Ascending aorta (tissue), 2 donors: ENCODE results near the gene SRD5A1. TPM values are rescaled to one million over a fixed set of nuclear protein-coding genes. Genes with fewer than 3 reads are reported as not detected.
A peak's percentile ranks its signal among the peaks of the same experiment; 100 is the strongest.

Experiments used
- DNase-seq, 2 donors: peaks; one replicate each; pipeline ENCODE4 v3.0.0-alpha.2; 2019; ENCODE audit warnings: low spot score in 2 of 2
- H3K27ac ChIP-seq, 2 donors: fragments of 200-600 bp; sonication (generic); one replicate each; pipeline ENCODE4 v1.5.1; 2016 to 2017; ENCODE audit warnings: mild to moderate bottlenecking in 1 of 2
- H3K27me3 ChIP-seq: fragments of 200-600 bp; sonication (generic); one replicate; pipeline ENCODE4 v1.5.1; 2017
- H3K36me3 ChIP-seq, 2 donors: fragments of 200-600 bp; sonication (generic); one replicate each; pipeline ENCODE4 v1.5.1; 2016
- H3K4me1 ChIP-seq, 2 donors: fragments of 200-600 bp; sonication (generic); one replicate each; pipeline ENCODE4 v1.5.1; 2016 to 2017; ENCODE audit warnings: mild to moderate bottlenecking in 1 of 2
- H3K4me3 ChIP-seq, 2 donors: fragments of 200-600 bp; sonication (generic); one replicate each; pipeline ENCODE4 v1.5.1; 2016 to 2017; ENCODE audit warnings: mild to moderate bottlenecking in 1 of 2
- H3K9me3 ChIP-seq, 2 donors: fragments of 200-600 bp; sonication (generic); one replicate each; pipeline ENCODE4 v1.5.1; 2016
- CTCF ChIP-seq, 3 experiments: fragments of 200-600 bp in 2 of 3; fragments of 450-650 bp in 1 of 3; sonication (generic) in 2 of 3; IDR thresholded peaks; one replicate each; pipeline ENCODE4 v1.5.1; 2016 to 2019; ENCODE audit warnings: antibody characterized with exemption in 3 of 3, mild to moderate bottlenecking in 1 of 3, moderate library complexity in 1 of 3
- intact Hi-C: fragments of 100-400 bp; cut with DNase I; formaldehyde crosslinking; loops from one replicate; pipeline ENCODE4 v1.15.1; 2023
- total RNA-seq: library from RNA; depleted of rRNA; stranded (reverse); fragments of >200 nt; gene quantifications from one replicate; pipeline ENCODE4 v1.1.0, GENCODE V29; 2016

The SRD5A1 gene
- total RNA-seq, 1 donor from 2014 or later, result 186 TPM

- Histone ChIP-seq H3K4me3 (no peak overlapping the region), H3K36me3 (peaks cover 36 to 71% of the 10 kb centered on the region in 2 donors), H3K27ac (no peak overlapping the region), H3K9me3 (no peaks in the 10 kb centered on the region), H3K27me3 (no peaks in the 10 kb centered on the region), H3K4me1 (peaks cover 0 to 3% of the 10 kb centered on the region in 2 donors)
- TF ChIP-seq CTCF (IDR thresholded peaks at IDR 0.05), result no peak
- no peak for DNase-seq
- intact Hi-C loops, result no loop called here
Measured at GRCh38 chr5:6626508-6626907, 6.7 kb upstream of the SRD5A1 start.

- peak overlapping the region; percentile 9 to 87 for H3K4me3 ChIP-seq
- DNase-seq, result no peak
- peaks cover 0 to 14% of the 10 kb centered on the region in 2 donors for H3K4me1 ChIP-seq
- H3K9me3 ChIP-seq, result no peaks in the 10 kb centered on the region
- intact Hi-C loops, result loop anchor here (5.0 to 10.0 kb wide), 3 partner anchors 101 to 763 kb away; partner anchors contain the start of gene ADCY2
- H3K27me3 ChIP-seq, result no peaks in the 10 kb centered on the region
- TF ChIP-seq CTCF (IDR thresholded peaks at IDR 0.05), result no peak
- peaks cover 14 to 27% of the 10 kb centered on the region in 2 donors for H3K36me3 ChIP-seq
- no peak overlapping the region for H3K27ac ChIP-seq
Measured at GRCh38 chr5:6631441-6631840, 1.8 kb upstream of the SRD5A1 start.

- peaks cover 0 to 14% of the 10 kb centered on the region in 2 donors for H3K4me1 ChIP-seq
- peak in 1 of 3 experiments; percentile 5 for TF ChIP-seq CTCF (IDR thresholded peaks at IDR 0.05)
- peak in 1 of 2 donors; percentile 68 for DNase-seq
Measured at GRCh38 chr5:6632324-6632887, 834 bp upstream of the SRD5A1 start.

GRCh38 chr5:6633469-6634245 lies 417 bp downstream of the SRD5A1 start:
- Histone ChIP-seq H3K27me3 (no peaks in the 10 kb centered on the region), H3K36me3 (peaks cover 11 to 23% of the 10 kb centered on the region in 2 donors), H3K9me3 (no peaks in the 10 kb centered on the region), H3K4me1 (peaks cover 0 to 14% of the 10 kb centered on the region in 2 donors), H3K4me3 (peak overlapping the region; percentile 74 to 87), H3K27ac (peak overlapping the region; percentile 83 to 97)
- peak in 1 of 3 experiments; percentile 3 for TF ChIP-seq CTCF (IDR thresholded peaks at IDR 0.05)
- DNase-seq, result peak in 1 of 2 donors; percentile 78
- intact Hi-C loops, result loop anchor here (1.0 to 10.0 kb wide), 8 partner anchors 71 to 1211 kb away; partner anchors contain the start of genes ADCY2, ICE1, MED10 and TENT4A

More at GRCh38 chr5:6632324-6632887, 834 bp upstream of the SRD5A1 start:
- Histone ChIP-seq H3K36me3 (peaks cover 14 to 27% of the 10 kb centered on the region in 2 donors), H3K4me3 (peak overlapping the region; percentile 74 to 87), H3K27ac (peak overlapping the region; percentile 83 to 97), H3K9me3 (no peaks in the 10 kb centered on the region), H3K27me3 (no peaks in the 10 kb centered on the region)
- intact Hi-C loops, result loop anchor here (2.0 to 10.0 kb wide), 5 partner anchors 72 to 1210 kb away; partner anchors contain the start of genes ADCY2 and ICE1

- peaks cover 0 to 14% of the 10 kb centered on the region in 2 donors for H3K4me1 ChIP-seq
- H3K27ac ChIP-seq, result no peak overlapping the region
- H3K27me3 ChIP-seq, result no peaks in the 10 kb centered on the region
- peak overlapping the region; percentile 74 to 87 for H3K4me3 ChIP-seq
- no peak for DNase-seq
- peaks cover 9 to 17% of the 10 kb centered on the region in 2 donors for H3K36me3 ChIP-seq
- H3K9me3 ChIP-seq, result no peaks in the 10 kb centered on the region
- no peak for TF ChIP-seq CTCF (IDR thresholded peaks at IDR 0.05)
- intact Hi-C loops, result loop anchor here (5.0 to 10.0 kb wide), 3 partner anchors 98 to 760 kb away; partner anchors contain the start of gene ADCY2
Measured at GRCh38 chr5:6634306-6634705, 1.1 kb downstream of the SRD5A1 start.
